GM18499 (cell line): ENCODE measurements around the gene TXN.
"Not testable (repeated sequence)": the region's sequence is repeated elsewhere in the genome, so short reads cannot be mapped to it uniquely, and the experiment has no call there.

Experiments used
- ATAC-seq: cut with Tn5 transposase; IDR thresholded peaks from one replicate; pipeline ENCODE4 v1.9.1; 2021; ENCODE audit warnings: moderate number of reproducible peaks; ENCODE audit not compliant: insufficient read depth, unreplicated experiment

TXN gene

GRCh38 chr9:110214090-110214489 lies 42.2 kb downstream of the TXN start:
- ATAC-seq: no peak

DNA sequence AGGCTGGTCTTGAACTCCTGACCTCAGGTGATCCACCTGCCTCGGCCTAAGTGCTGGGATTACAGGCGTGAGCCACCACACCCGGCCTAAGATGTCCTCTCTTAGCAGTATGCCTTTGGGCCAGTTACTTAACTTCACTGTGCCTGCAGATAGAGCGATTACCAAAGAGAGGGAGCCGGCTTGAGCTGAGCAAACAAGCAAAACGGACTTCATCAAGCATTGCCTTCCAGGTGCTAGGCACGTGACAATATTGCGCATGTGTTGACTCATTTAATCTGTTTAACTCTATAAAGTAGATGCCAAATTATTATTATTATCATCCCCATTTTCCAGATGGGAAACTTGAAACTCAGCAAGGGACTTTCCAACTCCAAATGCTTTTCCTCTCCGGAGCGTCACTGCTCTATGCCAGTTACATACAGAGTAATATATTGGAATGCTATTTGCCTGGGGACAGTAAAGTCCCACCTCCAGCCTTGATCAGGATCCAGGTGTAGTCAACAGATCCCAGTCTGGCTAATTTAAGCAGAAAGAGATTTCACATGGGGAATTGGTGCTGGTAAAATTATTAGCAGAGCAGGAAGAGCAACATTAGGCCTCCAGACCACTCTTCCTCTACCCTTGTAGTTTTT lies 42.8 kb downstream of the TXN start:
- no peak for ATAC-seq

GRCh38 chr9:110208031-110208430 lies 48.3 kb downstream of the TXN start, which contains the start of gene C9orf152:
Gene C9orf152, minus strand, starts transcription at chr9:110208159. Its CDS starts 580 bp downstream, at chr9:110207579.
- ATAC-seq: no peak

DNA sequence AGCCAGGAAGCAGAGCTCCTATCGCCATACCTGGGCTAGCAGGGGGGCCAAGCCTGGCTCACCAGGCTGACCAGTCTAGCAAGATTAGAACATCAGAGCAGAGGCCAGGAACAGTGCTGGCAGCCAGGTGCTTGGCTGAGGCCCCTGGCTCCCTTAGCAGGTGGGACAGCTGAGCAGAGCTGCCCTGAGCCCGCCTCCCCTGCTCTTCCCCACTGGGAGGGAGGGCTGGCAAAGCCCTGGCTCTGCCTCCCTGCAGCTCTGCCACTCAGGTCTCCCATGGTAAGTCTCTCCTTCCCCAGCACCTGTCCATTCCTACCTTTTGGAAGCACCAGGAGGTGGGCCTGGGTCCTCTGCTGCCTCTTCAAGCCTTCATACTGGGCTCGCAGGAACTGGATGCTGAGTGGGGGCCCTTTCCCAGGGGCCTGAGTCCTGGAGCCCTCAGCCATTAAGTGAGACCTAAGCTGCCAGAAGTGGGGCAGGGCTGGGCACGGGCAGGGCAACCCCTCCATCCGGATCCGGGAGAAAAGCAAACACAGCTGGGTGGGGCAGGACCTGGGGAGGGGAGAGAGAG lies 49.2 kb downstream of the TXN start:
- ATAC-seq: no peak

- no peak for ATAC-seq
Observed at GRCh38 chr9:110206389-110206788, 49.9 kb downstream of the TXN start.

DNA sequence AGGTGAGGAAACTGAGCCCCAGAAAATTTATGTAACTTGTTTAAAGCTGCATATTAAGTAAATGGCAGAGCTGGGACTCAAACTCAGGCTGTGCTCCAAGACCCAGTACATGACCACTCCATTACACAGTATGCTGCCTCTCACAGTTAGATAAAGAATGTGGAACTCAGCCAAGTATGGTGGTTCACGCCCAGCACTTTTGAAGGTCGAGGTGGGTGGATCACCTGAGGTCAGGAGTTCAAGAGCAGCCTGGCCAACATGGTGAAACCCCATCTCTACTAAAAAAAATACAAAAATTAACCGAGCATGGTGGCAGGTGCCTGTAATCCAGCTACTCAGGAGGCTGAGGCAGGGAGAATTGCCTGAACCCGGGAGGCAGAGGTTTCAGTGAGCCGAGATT lies 50.7 kb downstream of the TXN start:
- not testable (repeated sequence) for ATAC-seq

DNA sequence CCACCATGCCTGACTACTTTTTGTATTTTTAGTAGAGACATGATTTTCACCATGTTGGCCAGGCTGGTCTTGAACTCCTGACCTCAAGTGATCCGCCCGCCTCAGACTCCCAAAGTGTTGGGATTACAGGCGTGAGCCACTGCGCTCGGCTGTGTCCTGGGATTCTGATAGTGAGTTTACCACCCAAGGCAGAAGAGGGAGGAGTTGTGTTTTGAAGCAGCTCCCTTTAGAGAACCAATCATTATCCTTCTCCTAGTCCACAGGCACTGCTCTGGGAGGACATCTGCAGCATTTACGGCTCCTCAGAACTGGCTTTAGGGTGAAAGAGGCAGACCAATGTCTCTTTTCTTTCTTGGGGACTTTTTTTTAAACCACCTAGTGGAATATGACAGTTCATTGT lies 54.1 kb downstream of the TXN start:
- ATAC-seq: no peak

- ATAC-seq: no peak
Observed at GRCh38 chr9:110199643-110200042, 56.7 kb downstream of the TXN start.

DNA sequence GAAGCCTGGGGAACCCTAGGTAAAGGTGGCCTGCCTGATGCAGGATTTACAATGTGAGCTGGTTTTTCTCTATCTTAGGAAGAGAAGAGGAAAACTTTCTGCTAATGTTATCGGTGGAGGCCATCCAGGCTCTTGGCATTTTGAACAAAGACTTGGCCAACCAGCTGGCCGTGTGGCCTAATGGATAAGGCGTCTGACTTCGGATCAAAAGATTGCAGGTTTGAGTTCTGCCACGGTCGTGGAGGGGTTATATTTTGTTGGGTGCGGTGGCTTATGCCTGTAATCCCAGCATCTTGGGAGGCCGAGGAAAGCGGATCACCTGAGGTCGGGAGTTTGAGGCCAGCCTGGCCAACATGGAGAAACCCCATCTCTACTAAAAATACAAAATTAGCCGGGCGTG lies 58.0 kb downstream of the TXN start:
- ATAC-seq: no peak

DNA sequence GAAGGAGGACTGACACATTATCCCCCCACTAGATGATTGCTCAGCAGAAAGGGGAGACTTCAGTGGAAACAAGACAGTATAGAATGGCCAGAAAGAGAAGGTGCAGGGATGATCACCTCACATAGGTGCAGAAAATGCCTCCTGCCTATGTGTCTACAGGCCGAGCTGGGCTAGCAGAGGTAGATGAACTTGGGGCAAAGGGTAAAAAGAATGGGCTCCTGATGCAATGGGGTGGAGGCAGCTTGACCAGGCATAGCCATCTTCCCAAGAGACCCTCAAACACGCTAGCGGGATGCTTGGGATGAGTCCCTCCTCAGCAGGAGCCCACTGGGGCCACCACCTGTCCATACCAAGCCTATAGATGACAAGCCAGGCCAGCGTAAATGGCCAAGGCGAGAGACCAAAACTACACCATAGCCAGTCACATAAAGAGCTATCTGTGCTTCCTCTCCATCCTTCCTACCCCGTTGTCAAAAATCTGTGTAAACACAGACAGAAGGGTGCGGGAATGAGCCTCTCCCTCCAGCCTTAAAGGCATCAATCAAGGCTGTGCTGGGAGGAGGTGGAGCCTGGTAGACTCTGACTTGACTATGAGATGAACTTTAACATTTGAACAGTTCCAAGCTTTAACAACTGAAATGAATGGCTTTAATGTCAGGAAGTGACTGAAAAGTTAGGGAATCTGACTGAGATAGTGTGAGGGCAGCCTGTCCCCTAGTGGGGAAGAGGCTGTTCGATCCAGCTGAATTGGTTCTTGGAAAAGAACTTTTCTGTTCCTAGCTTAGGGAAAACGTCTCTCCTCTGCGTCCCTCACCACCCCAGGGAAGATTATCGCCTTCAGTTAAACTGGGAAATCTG lies 58.7 kb downstream of the TXN start:
- ATAC-seq: no peak

DNA sequence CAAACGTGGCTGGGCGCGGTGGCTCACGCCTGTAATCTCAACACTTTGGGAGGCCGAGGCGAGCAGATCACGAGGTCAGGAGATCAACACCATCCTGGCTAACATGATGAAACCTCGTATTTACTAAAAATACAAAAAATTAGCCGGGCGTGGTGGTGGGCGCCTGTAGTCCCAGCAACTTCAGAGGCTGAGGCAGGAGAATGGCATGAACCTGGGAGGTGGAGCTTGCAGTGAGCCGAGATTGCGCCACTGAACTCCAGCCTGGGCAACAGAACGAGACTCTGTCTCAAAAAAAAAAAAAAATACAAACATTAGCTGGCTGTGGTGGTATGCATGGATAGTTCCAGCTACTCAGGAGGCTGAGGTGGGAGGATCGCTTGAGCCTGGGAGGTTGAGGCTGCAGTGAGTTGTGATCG lies 60.2 kb downstream of the TXN start:
- not testable (repeated sequence) for ATAC-seq
